Trophoblast cell (in vitro differentiated cells and primary cell): Measurements from ENCODE around the gene BTN3A1.

Experiments
- DNase-seq, 2 donors: peaks; one replicate each; pipeline ENCODE4 v3.0.0-alpha.2; 2016
- H2AFZ ChIP-seq: 2 replicates; pipeline ENCODE4 v1.6.1; 2013; ENCODE audit warnings: low read length, moderate library complexity, mild to moderate bottlenecking; ENCODE audit not compliant: insufficient read depth, poor library complexity
- H2AK5ac ChIP-seq: 2 replicates; pipeline ENCODE4 v1.6.1; 2013; ENCODE audit warnings: mild to moderate bottlenecking, low read length
- H2BK120ac ChIP-seq: 2 replicates; pipeline ENCODE4 v1.6.1; 2013; ENCODE audit warnings: low read length, mild to moderate bottlenecking, moderate library complexity; ENCODE audit not compliant: insufficient read depth, poor library complexity
- H2BK12ac ChIP-seq: 2 replicates; pipeline ENCODE4 v1.6.1; 2013; ENCODE audit warnings: mild to moderate bottlenecking, low read length, moderate library complexity
- H2BK5ac ChIP-seq: 2 replicates; pipeline ENCODE4 v1.6.1; 2013; ENCODE audit warnings: low read length, low read depth, moderate library complexity, mild to moderate bottlenecking; ENCODE audit not compliant: poor library complexity
- H3K14ac ChIP-seq: 2 replicates; pipeline ENCODE4 v1.6.1; 2013; ENCODE audit warnings: mild to moderate bottlenecking, low read length
- H3K18ac ChIP-seq: 2 replicates; pipeline ENCODE4 v1.6.1; 2013; ENCODE audit warnings: mild to moderate bottlenecking, low read length
- H3K23ac ChIP-seq: 2 replicates; pipeline ENCODE4 v1.6.1; 2013; ENCODE audit warnings: low read length
- H3K27ac ChIP-seq: 2 replicates; pipeline ENCODE4 v1.5.1; 2013; ENCODE audit warnings: low read depth, mild to moderate bottlenecking, inconsistent platforms, low read length, moderate library complexity
- H3K27me3 ChIP-seq: 2 replicates; pipeline ENCODE4 v1.6.1; 2013; ENCODE audit warnings: inconsistent platforms, mild to moderate bottlenecking, low read length, moderate library complexity; ENCODE audit not compliant: insufficient read depth
- H3K36me3 ChIP-seq, 2 experiments: 1 replicate in 1 of 2; 2 replicates in 1 of 2; pipeline ENCODE4 v1.6.1; 2013; ENCODE audit warnings: low read length in 2 of 2, mild to moderate bottlenecking in 2 of 2, moderate library complexity in 1 of 2; ENCODE audit not compliant: insufficient read depth in 2 of 2, control insufficient read depth in 1 of 2
- H3K4ac ChIP-seq: 2 replicates; pipeline ENCODE4 v1.6.1; 2013; ENCODE audit warnings: low read depth, mild to moderate bottlenecking, low read length, moderate library complexity
- H3K4me1 ChIP-seq, 2 experiments: 1 replicate in 1 of 2; 2 replicates in 1 of 2; pipeline ENCODE4 v1.6.1; 2013; ENCODE audit warnings: low read length in 2 of 2, mild to moderate bottlenecking in 2 of 2, moderate library complexity in 1 of 2; ENCODE audit not compliant: insufficient read depth in 2 of 2, control insufficient read depth in 1 of 2
- H3K4me2 ChIP-seq: 2 replicates; pipeline ENCODE4 v1.6.1; 2013; ENCODE audit warnings: inconsistent platforms, mild to moderate bottlenecking, low read length, moderate library complexity
- H3K4me3 ChIP-seq: 2 replicates; pipeline ENCODE4 v1.5.1; 2013; ENCODE audit warnings: mild to moderate bottlenecking, low read depth, low read length, inconsistent platforms
- H3K79me1 ChIP-seq: one replicate; pipeline ENCODE4 v1.6.1; 2013; ENCODE audit warnings: low read length
- H3K79me2 ChIP-seq: 2 replicates; pipeline ENCODE4 v1.6.1; 2013; ENCODE audit warnings: low read length, mild to moderate bottlenecking; ENCODE audit not compliant: control insufficient read depth, insufficient read depth, poor library complexity
- H3K9ac ChIP-seq: 2 replicates; pipeline ENCODE4 v1.6.1; 2013; ENCODE audit warnings: mild to moderate bottlenecking, low read length
- H3K9me3 ChIP-seq: 2 replicates; pipeline ENCODE4 v1.6.1; 2013; ENCODE audit warnings: low read depth, mild to moderate bottlenecking, control low read depth, inconsistent platforms, low read length; ENCODE audit not compliant: insufficient read depth
- H4K12ac ChIP-seq: 2 replicates; pipeline ENCODE4 v1.6.1; 2013; ENCODE audit warnings: low read depth, mild to moderate bottlenecking, low read length, moderate library complexity
- H4K8ac ChIP-seq: 2 replicates; pipeline ENCODE4 v1.6.1; 2013; ENCODE audit warnings: low read depth, mild to moderate bottlenecking, low read length, moderate library complexity
- H4K91ac ChIP-seq: one replicate; pipeline ENCODE4 v1.6.1; 2013; ENCODE audit warnings: low read depth, mild to moderate bottlenecking, low read length, moderate library complexity
- WGBS: extraction: QIAGEN DNeasy Blood & Tissue Kit; methylation state at CpG from one replicate; pipeline ENCODE4 v1.1.7; 2013; ENCODE audit warnings: missing lambda C conversion rate; ENCODE audit not compliant: insufficient read length, insufficient coverage; ENCODE audit errors: extremely low coverage; 5-methylcytosine and 5-hydroxymethylcytosine counted together

BTN3A1 gene

GRCh38 chr6:26361544-26361943 lies 40.5 kb upstream of the BTN3A1 start:
- Histone ChIP-seq H3K9ac (no peak overlapping the region), H2BK5ac (no peak overlapping the region), H3K14ac (no peak overlapping the region), H3K27ac (no peak overlapping the region), H3K18ac (no peak overlapping the region), H3K4ac (no peak overlapping the region), H3K9me3 (no peaks in the 10 kb centered on the region), H2BK12ac (no peak overlapping the region), H3K79me1 (no peaks in the 10 kb centered on the region), H3K4me2 (no peak overlapping the region), H3K23ac (no peak overlapping the region), H3K36me3 (no peaks in the 10 kb centered on the region), H2BK120ac (no peak overlapping the region), H3K79me2 (no peaks in the 10 kb centered on the region), H4K8ac (no peak overlapping the region), H3K4me1 (no peaks in the 10 kb centered on the region), H2AFZ (no peak overlapping the region), H3K4me3 (no peak overlapping the region), H3K27me3 (no peaks in the 10 kb centered on the region), H4K91ac (no peak overlapping the region), H2AK5ac (no peak overlapping the region), H4K12ac (no peak overlapping the region)
- no CpG with 5 or more reads among the region's 5 CpGs for WGBS
- DNase-seq = no peak

GRCh38 chr6:26362093-26362835 lies 39.8 kb upstream of the BTN3A1 start:
- H2AFZ ChIP-seq = no peak overlapping the region
- DNase-seq = no peak
- no peaks in the 10 kb centered on the region for H3K9me3 ChIP-seq
- H4K12ac ChIP-seq = no peak overlapping the region
- no peaks in the 10 kb centered on the region for H3K79me2 ChIP-seq
- H3K36me3 ChIP-seq = no peaks in the 10 kb centered on the region
- no peak overlapping the region for H3K9ac ChIP-seq
- H3K18ac ChIP-seq = no peak overlapping the region
- no peak overlapping the region for H3K27ac ChIP-seq
- H2BK120ac ChIP-seq = no peak overlapping the region
- H2AK5ac ChIP-seq = no peak overlapping the region
- no peak overlapping the region for H3K4ac ChIP-seq
- H3K4me2 ChIP-seq = no peak overlapping the region
- no peak overlapping the region for H3K23ac ChIP-seq
- no peak overlapping the region for H3K14ac ChIP-seq
- no peaks in the 10 kb centered on the region for H3K27me3 ChIP-seq
- H3K4me1 ChIP-seq = no peaks in the 10 kb centered on the region
- no peak overlapping the region for H4K8ac ChIP-seq
- H2BK12ac ChIP-seq = no peak overlapping the region
- no peak overlapping the region for H2BK5ac ChIP-seq
- no peak overlapping the region for H3K4me3 ChIP-seq
- WGBS = no CpG with 5 or more reads among the region's 9 CpGs
- H4K91ac ChIP-seq = no peak overlapping the region
- H3K79me1 ChIP-seq = no peaks in the 10 kb centered on the region

- Histone ChIP-seq H4K8ac (no peak overlapping the region), H3K14ac (no peak overlapping the region), H3K9me3 (no peaks in the 10 kb centered on the region)
Measured at GRCh38 chr6:26362836-26363220, 39.2 kb upstream of the BTN3A1 start.

GRCh38 chr6:26363882-26364701 lies 38.0 kb upstream of the BTN3A1 start:
- Histone ChIP-seq H3K9me3 (no peaks in the 10 kb centered on the region), H3K4ac (no peak overlapping the region), H2AK5ac (no peak overlapping the region), H3K14ac (no peak overlapping the region), H3K4me1 (no peaks in the 10 kb centered on the region), H3K4me2 (no peak overlapping the region), H2BK5ac (no peak overlapping the region), H3K79me1 (no peaks in the 10 kb centered on the region), H4K12ac (no peak overlapping the region), H3K23ac (no peak overlapping the region), H3K27me3 (no peaks in the 10 kb centered on the region), H4K91ac (no peak overlapping the region), H3K36me3 (no peaks in the 10 kb centered on the region), H2BK120ac (no peak overlapping the region), H2BK12ac (no peak overlapping the region), H3K79me2 (no peaks in the 10 kb centered on the region), H3K27ac (no peak overlapping the region), H2AFZ (no peak overlapping the region), H3K9ac (no peak overlapping the region), H3K4me3 (no peak overlapping the region), H3K18ac (no peak overlapping the region), H4K8ac (peak overlapping the region; percentile 14)
- no CpG with 5 or more reads among the region's 6 CpGs for WGBS
- no peak for DNase-seq

More at GRCh38 chr6:26362836-26363220, 39.2 kb upstream of the BTN3A1 start:
- no peak overlapping the region for H3K23ac ChIP-seq
- no peak overlapping the region for H3K27ac ChIP-seq
- H2AK5ac ChIP-seq = no peak overlapping the region
- H3K4ac ChIP-seq = no peak overlapping the region
- H3K79me2 ChIP-seq = no peaks in the 10 kb centered on the region
- H3K4me2 ChIP-seq = no peak overlapping the region
- H2BK120ac ChIP-seq = no peak overlapping the region
- no peak for DNase-seq
- no peak overlapping the region for H3K4me3 ChIP-seq
- H2AFZ ChIP-seq = no peak overlapping the region
- no peak overlapping the region for H2BK12ac ChIP-seq
- H3K4me1 ChIP-seq = no peaks in the 10 kb centered on the region
- no peak overlapping the region for H2BK5ac ChIP-seq
- H3K18ac ChIP-seq = no peak overlapping the region
- WGBS = no CpG with 5 or more reads among the region's 3 CpGs
- no peak overlapping the region for H4K91ac ChIP-seq
- no peaks in the 10 kb centered on the region for H3K79me1 ChIP-seq
- no peak overlapping the region for H4K12ac ChIP-seq
- no peaks in the 10 kb centered on the region for H3K36me3 ChIP-seq
- no peaks in the 10 kb centered on the region for H3K27me3 ChIP-seq
- no peak overlapping the region for H3K9ac ChIP-seq
